Sigmoid colon (tissue), 4 donors: ENCODE results near the gene CFAP20DC.

Experiments used
- EP300 ChIP-seq, 4 donors: sonication (generic); formaldehyde crosslinking; IDR thresholded peaks; one replicate each; pipeline ENCODE4 v1.6.1; 2017; ENCODE audit warnings: antibody characterized with exemption in 4 of 4
- POLR2A ChIP-seq, 2 donors: fragments of 450-650 bp; IDR thresholded peaks; one replicate each; pipeline ENCODE4 v1.6.1; 2016; ENCODE audit warnings: antibody characterized with exemption in 2 of 2, mild to moderate bottlenecking in 2 of 2, moderate library complexity in 2 of 2
- POLR2AphosphoS5 ChIP-seq, 4 donors: sonication (generic); formaldehyde crosslinking; IDR thresholded peaks; one replicate each; pipeline ENCODE4 v1.6.1; 2017; ENCODE audit warnings: antibody characterized with exemption in 4 of 4
- TF ChIP-seq, protein P1 (sequence below), 4 experiments: fragments of 450-650 bp in 3 of 4; fragments of 200-600 bp in 1 of 4; IDR thresholded peaks; one replicate each; pipeline ENCODE4 v1.5.1; 2016 to 2019; ENCODE audit warnings: antibody characterized with exemption in 4 of 4, mild to moderate bottlenecking in 3 of 4, moderate library complexity in 2 of 4

DNA sequence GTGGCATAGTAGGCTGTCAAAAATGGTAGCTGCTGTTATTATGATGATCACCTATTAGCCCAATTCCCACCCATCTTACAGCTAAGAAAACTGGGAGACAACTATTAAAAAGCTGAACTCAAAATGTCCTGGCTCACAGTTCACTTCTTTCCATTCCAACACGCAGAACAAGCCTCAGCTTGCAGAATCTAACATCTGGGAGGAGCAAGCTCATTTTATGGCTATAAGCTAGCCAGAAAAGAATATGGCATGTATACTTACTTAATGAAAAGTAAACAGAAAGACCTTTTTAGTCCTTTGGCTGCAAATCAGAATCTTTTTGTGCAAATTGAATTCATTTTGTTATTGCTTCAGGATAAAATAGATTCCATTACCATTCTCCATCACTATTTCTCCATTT, 34.8 kb upstream of the CFAP20DC start:
- TF ChIP-seq, protein P1, sequence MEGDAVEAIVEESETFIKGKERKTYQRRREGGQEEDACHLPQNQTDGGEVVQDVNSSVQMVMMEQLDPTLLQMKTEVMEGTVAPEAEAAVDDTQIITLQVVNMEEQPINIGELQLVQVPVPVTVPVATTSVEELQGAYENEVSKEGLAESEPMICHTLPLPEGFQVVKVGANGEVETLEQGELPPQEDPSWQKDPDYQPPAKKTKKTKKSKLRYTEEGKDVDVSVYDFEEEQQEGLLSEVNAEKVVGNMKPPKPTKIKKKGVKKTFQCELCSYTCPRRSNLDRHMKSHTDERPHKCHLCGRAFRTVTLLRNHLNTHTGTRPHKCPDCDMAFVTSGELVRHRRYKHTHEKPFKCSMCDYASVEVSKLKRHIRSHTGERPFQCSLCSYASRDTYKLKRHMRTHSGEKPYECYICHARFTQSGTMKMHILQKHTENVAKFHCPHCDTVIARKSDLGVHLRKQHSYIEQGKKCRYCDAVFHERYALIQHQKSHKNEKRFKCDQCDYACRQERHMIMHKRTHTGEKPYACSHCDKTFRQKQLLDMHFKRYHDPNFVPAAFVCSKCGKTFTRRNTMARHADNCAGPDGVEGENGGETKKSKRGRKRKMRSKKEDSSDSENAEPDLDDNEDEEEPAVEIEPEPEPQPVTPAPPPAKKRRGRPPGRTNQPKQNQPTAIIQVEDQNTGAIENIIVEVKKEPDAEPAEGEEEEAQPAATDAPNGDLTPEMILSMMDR (IDR thresholded peaks at IDR 0.05) = no peak
- TF ChIP-seq POLR2AphosphoS5 (IDR thresholded peaks at IDR 0.05) (no peak), POLR2A (IDR thresholded peaks at IDR 0.05) (no peak), EP300 (IDR thresholded peaks at IDR 0.05) (no peak)
